ENCODE results near the gene CRAMP1.

The CRAMP1 gene

DNA sequence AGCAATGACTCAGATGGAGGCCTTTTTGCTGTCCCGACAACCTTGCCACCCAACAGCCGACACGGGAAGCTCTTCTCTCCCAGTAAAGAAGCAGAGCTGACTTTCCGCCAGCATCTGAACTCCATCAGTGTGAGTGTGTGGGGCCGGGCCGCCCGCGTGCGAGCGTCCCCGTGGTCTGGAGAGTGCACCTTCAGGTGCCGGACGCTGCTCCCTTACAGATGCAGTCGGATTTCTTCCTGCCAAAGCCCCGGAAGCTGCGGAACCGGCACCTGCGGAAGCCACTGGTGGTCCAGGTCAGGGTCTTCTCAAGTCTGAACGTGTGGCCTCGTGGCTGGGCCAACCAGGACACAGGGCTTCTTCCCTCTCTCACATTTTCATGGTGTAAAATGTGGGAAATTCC lies 50.4 kb downstream of the CRAMP1 start:
- FAIRE-seq: no peak

DNA sequence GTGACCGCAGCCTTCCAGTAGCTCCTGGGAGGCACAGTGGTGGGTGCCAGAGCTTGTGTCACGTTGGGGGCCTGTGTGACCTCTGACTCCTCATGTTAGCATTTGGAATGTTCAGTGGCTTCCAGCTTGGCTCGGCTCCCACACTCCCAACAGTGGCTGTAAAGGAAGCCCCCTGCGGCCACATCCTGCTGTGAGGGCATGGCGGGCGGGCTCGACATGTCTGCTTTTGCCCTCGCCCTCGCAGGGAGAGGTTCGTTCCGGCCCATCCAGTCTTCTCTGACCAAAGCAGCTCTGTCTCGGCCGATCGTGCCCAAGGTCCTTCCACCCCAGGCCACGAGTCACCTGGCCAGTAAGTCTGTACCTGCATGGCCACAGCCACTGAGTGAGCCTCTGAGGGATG lies 53.7 kb downstream of the CRAMP1 start:
- no peak for FAIRE-seq

DNA sequence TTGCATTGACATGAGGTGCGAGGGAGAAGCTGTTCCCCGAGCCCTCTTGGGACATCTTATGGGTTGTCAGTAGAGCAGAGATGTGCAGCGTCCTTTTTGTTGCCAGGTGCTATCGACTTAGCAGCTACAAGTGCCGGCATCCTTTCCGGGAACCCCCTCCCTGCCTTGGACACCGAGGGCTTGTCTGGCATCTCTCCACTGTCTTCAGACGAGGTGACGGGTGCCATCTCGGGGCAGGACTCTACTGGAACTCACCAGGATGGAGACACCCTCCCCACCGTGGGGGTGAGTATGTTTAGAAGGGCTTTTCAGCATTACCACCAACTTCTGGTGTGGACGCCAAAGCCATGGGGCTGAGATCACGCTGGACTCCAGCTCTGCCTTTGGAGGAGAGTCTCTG lies 54.2 kb downstream of the CRAMP1 start:
- FAIRE-seq: no peak

- no peak for FAIRE-seq
Observed at GRCh38 chr16:1667271-1667670, 55.1 kb downstream of the CRAMP1 start.

GRCh38 chr16:1667916-1668315 lies 55.8 kb downstream of the CRAMP1 start:
- FAIRE-seq: no peak

- FAIRE-seq: no peak
Observed at GRCh38 chr16:1668612-1669319, 56.6 kb downstream of the CRAMP1 start.

GRCh38 chr16:1669698-1670097 lies 57.5 kb downstream of the CRAMP1 start:
- no peak for FAIRE-seq

DNA sequence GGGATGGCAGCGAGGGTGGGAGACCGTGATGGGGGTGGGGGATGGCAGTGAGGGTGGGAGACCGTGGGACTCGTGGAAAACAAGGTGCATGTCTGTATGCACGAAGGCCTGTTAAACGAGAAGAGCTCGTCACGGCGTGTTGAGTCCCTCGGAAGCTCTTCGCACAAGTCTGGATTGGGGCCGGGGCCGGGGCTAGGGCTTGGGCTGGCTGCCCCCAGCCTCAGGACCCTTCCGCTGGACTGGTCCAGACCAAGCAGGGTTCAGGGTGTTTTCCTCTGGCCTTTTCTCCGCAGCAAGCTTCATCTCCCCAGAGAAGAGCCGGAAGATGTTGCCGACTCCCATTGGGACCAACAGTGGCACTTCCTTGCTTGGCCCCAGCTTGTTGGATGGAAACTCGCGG lies 58.2 kb downstream of the CRAMP1 start:
- no peak for FAIRE-seq

- no peak for FAIRE-seq
Observed at GRCh38 chr16:1670866-1671265, 58.7 kb downstream of the CRAMP1 start.

GRCh38 chr16:1673424-1674151 lies 61.4 kb downstream of the CRAMP1 start:
- FAIRE-seq: no peak

DNA sequence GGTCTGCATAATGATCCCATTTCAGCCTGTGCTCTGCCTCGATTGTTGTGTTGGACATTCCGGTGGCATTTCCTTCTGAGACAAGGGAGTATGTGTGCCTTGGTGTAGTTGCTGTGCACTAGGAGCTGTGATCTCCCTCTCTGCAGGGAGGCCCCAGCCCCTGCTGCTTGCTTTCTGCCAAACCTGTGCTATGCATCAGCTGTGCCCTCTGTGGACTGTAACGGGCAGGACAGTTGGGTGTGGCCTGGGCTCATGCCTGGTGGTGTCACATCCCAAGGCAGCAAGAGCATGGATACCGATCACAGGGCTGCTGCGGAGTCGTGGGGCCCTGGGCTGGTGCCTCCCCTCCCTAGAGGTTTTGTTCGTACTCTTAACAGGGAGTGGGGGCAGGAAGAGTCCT lies 62.1 kb downstream of the CRAMP1 start:
- no peak for FAIRE-seq

DNA sequence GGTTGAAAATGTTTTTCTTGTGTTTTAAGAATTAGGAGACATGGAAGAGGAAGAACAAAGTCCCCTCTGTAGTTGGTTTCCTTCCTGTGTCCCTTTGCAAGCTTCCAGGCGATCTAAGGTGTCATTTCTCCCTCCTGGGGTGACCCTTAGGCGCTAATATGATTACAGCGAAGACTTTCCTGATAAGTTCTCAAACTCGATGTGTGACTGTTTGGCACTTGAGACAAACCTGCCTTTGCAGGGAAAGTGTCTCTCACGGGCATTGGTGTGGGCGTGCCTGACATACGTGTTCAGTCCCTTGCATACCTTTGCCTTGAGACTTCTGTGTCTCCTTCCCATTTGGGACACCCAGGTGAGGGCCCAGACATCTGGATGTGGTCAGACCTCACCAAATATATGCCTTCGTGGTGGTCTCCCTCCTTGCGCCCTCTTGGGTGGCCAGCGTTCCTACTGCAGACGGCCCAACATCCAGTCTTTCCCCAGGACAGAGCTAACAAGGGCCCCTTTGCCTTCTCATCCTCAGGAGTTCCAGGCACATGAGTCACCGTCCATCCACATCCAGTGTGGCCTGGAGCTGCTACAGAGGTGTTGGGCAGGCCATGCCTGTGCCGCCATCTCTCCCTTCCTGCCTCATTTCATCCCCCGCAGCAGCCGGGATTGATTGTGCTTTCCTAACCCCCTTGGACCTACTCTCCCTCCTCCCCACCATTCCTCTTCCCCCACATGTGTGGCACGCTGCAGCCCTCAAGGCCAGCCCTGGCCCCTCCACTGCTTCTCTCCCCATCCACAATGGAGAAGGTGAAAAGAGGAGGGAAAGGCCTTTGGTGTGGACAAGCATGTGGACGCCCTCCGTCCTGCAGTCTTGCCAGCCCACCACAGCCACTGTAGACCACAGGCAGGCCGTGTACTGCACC lies 62.8 kb downstream of the CRAMP1 start:
- FAIRE-seq: no peak

DNA sequence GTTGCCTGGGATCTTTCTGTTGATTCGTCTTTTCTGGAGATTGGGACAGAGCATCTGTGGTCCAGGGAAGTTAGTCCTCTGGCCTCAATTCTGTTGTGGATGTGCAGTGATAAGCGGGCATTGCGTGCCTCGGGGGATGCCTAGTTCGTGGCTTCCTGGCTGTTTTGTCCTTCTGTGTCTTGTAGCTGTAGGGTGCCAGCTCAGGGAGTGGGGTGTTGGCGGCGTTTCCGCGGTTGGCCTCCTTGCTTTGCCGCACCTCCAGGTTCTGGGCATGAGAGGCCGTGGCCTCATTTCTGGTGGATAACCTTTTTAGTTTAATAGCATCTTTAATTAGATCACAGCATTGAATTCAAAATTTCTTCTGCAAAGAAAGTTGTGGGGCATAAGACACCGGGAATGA lies 64.5 kb downstream of the CRAMP1 start:
- no peak for FAIRE-seq

DNA sequence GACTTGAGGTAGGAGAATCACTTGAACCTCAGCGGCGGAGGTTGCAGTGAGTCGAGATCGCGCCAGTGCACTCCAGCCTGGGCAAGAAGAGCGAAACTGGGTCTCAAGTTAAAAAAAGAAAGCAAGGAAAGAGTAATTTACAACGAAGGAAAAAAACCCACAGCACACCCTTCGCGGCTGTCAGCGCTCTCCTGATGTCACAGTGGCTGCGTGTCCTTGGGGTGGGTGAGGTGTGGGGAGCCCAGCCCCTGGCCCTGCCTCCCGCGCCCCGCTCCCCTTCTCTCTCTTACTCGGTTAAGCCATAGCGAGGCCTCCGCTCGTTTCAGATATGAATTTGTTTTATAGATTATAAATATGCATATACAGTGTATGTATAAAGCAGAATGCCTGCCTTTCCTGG lies 65.2 kb downstream of the CRAMP1 start:
- FAIRE-seq: no peak

- no peak for FAIRE-seq
Observed at GRCh38 chr16:1677942-1678499, 65.9 kb downstream of the CRAMP1 start, which contains the start of gene JPT2. Gene JPT2, plus strand, starts transcription at chr16:1678279. Its CDS starts 34 bp downstream, at chr16:1678313.

DNA sequence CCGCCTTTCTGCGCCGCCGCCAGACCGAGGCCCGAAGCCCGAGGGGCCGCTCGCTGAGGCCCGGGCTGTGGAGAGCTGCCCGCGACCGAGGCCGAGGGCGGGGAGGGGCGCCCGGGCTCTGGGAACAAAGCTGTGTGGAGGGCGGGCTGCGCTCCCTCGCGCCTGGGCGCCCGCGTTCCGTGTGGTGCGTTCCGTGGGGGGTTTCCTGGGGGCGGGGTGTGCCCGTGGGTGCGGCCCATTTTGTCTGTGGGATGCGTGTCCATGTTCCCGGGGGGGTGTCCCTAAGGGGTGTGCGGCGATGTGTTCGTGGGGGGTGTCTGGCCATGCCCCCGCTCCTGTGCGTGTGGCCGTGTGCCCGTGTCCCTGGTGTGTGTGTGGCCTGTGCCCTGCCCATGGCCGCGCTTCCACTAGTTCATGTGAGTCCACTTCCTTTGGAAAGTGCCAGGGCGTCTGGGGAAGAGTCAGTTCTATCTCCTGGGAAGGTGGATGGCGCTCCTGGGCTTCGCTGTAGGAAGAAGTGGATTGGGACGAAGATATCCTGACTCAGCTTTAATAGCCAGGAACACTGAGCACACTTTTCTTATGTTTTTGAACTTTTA lies 66.4 kb downstream of the CRAMP1 start:
- no peak for FAIRE-seq

- no peak for FAIRE-seq
Observed at GRCh38 chr16:1680361-1680760, 68.2 kb downstream of the CRAMP1 start.

- FAIRE-seq: no peak
Observed at GRCh38 chr16:1681032-1681431, 68.9 kb downstream of the CRAMP1 start.

GRCh38 chr16:1687427-1688316 lies 75.5 kb downstream of the CRAMP1 start:
- FAIRE-seq: no peak

DNA sequence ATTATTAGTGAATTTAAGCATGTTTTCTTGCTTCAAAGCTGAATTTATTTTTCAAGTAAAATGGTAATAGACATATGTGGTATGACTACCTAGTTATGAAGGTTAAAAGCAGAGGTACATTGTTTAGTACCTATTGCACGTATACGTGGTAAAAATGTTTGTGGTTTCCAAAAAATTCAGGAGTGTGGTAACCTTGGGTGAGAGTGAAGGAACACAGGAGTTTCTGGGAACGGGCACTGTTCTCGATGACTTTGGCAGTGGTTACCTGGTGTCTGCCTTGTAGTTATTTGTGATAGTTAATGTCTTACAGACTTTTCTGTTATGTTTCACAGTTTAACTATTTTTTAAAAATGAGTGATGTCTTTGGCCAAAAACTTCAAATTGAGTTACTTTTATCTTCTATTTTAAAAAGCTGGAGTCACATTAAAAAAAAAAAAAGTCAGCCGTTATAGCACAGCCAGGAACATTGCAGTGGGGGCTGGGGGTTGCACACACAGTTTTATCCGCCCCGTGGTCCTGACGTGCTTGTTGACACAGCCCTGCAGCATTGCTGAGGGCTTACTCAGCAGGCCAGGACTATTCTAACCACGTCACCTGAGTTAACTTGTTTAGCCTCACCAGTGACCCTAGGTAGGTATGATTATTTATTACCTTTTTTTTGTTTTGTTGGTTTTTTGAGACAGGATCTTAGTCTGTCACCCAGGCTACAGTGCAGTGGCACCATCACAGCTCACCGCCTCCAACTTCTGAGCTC lies 76.8 kb downstream of the CRAMP1 start:
- FAIRE-seq: no peak

DNA sequence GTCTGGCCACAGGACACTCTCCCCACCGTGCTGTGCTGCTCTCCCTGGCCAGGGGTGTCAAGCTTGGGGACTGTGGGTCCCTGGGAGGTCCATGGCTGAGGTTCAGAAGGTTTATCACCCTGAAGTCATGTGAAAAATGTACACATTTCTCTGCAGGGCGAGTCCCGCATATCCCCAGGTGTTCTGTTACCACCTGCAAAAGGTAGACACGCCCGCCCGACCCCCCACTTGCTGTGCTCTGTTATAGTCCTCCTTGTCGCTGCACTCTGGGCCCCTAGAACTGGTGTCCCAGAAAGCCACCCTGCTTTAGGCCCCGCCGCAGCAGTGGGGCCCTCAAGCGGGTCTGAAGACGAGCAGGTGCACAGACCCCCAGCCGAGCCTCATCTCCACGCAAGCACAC lies 77.7 kb downstream of the CRAMP1 start:
- no peak for FAIRE-seq
